Gastrocnemius medialis (tissue), 4 donors: ENCODE data around the gene CDK14.

Experiments
- CTCF ChIP-seq, 5 experiments: fragments of 450-650 bp in 3 of 5; fragments of 200-600 bp in 2 of 5; sonication (generic) in 2 of 5; IDR thresholded peaks in 4 of 5; conservative IDR thresholded peaks in 1 of 5; 1 replicate in 4 of 5; 2 replicates in 1 of 5; pipeline ENCODE4 v1.5.1; 2016 to 2019; ENCODE audit warnings: antibody characterized with exemption in 5 of 5, mild to moderate bottlenecking in 3 of 5, moderate library complexity in 3 of 5
- POLR2A ChIP-seq, 2 donors: fragments of 450-650 bp; IDR thresholded peaks; one replicate each; pipeline ENCODE4 v1.6.1; 2017; ENCODE audit warnings: antibody characterized with exemption in 2 of 2, mild to moderate bottlenecking in 2 of 2, moderate library complexity in 2 of 2

DNA sequence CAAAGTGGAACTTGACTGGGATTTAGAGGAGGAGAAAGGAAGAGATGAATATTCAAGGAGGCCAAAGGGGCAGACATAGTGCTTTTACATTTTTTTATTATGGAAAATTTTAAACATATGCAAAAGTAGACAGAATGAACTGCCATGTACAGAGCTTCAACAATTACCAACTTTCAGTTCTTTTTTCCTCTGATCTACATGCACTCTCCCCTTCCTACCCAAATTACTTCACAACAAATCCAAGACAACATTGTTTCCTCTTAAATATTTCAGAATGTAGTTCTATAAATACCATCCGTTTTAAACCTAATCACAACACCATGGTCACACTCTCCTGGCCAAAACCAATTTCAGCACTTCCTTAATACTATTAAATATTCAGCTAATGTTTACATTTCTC is 584.6 kb downstream of the CDK14 start:
- no peak for TF ChIP-seq POLR2A (IDR thresholded peaks at IDR 0.05)
- TF ChIP-seq CTCF (IDR thresholded peaks at IDR 0.05 in 4 of 5, conservative IDR thresholded peaks at IDR 0.05 in 1 of 5): no peak
